Bone marrow (tissue), 2 donors: ENCODE data around the gene DHPS.
"Not testable (repeated sequence)": the region's sequence is repeated elsewhere in the genome, so short reads cannot be mapped to it uniquely, and the experiment has no call there.

Source experiments
- DNase-seq, 2 donors: peaks; one replicate each; lab custom pipeline; 2025; lab: John Stamatoyannopoulos, UW

DHPS gene

GRCh38 chr19:12646551-12646950, 35.1 kb downstream of the DHPS start:
- DNase-seq = no peak

GRCh38 chr19:12643716-12644115, 38.0 kb downstream of the DHPS start:
- DNase-seq = not testable (repeated sequence)

- no peak for DNase-seq
These were observed 39.2 kb downstream of the DHPS start for GRCh38 chr19:12642506-12642905.

- DNase-seq = no peak
These were observed 40.2 kb downstream of the DHPS start for GRCh38 chr19:12641456-12641855.

GRCh38 chr19:12639901-12640613, 41.6 kb downstream of the DHPS start:
- peak; percentile 61 to 92 for DNase-seq

- DNase-seq = no peak
These were observed 43.0 kb downstream of the DHPS start for GRCh38 chr19:12638611-12639182.

- DNase-seq = no peak
These were observed 45.0 kb downstream of the DHPS start for GRCh38 chr19:12636631-12637030.

GRCh38 chr19:12629215-12629614, 52.5 kb downstream of the DHPS start:
- no peak for DNase-seq

GRCh38 chr19:12628040-12629022, 53.3 kb downstream of the DHPS start:
- no peak for DNase-seq

GRCh38 chr19:12626958-12627357, 54.7 kb downstream of the DHPS start:
- DNase-seq = no peak
